CD4-positive, alpha-beta T cell treated with Interleukin-1 beta for 1 hour (primary cell): ENCODE results near the gene NTSR1.

ENCODE experiments used
- DNase-seq, 2 donors: peaks; one replicate each; pipeline ENCODE4 v3.0.0-alpha.2; 2020 to 2022

The NTSR1 gene

GRCh38 chr20:62806383-62807050 lies 97.9 kb downstream of the NTSR1 start:
- DNase-seq: no peak

GRCh38 chr20:62807444-62808210 lies 99.0 kb downstream of the NTSR1 start:
- no peak for DNase-seq

- DNase-seq: peak; percentile 71 to 78
Observed at GRCh38 chr20:62808211-62808865, 99.7 kb downstream of the NTSR1 start.

GRCh38 chr20:62809530-62810428 lies 101.1 kb downstream of the NTSR1 start:
- DNase-seq: no peak

GRCh38 chr20:62811320-62811719 lies 102.7 kb downstream of the NTSR1 start:
- DNase-seq: no peak

GRCh38 chr20:62811720-62812119 lies 103.1 kb downstream of the NTSR1 start:
- no peak for DNase-seq
